Smooth muscle cell of the brain vasculature (primary cell): ENCODE measurements around the gene TRIM63.

Source experiments
- DNase-seq: peaks from one replicate; pipeline ENCODE4 v3.0.0-alpha.2; 2012; ENCODE audit warnings: low read depth, low spot score

TRIM63 gene

GRCh38 chr1:26057189-26057588 is 10.2 kb downstream of the TRIM63 start:
- no peak for DNase-seq

GRCh38 chr1:26055041-26055440 is 12.4 kb downstream of the TRIM63 start:
- no peak for DNase-seq

- DNase-seq = no peak
Observed at GRCh38 chr1:26053718-26054560, 13.5 kb downstream of the TRIM63 start.

- DNase-seq = no peak
Observed at GRCh38 chr1:26050248-26050640, 17.2 kb downstream of the TRIM63 start.

GRCh38 chr1:26049531-26050247 is 17.7 kb downstream of the TRIM63 start:
- no peak for DNase-seq

- no peak for DNase-seq
Observed at GRCh38 chr1:26047278-26047874, 20.1 kb downstream of the TRIM63 start.

GRCh38 chr1:26046246-26047095 is 21.0 kb downstream of the TRIM63 start:
- DNase-seq = no peak

- no peak for DNase-seq
Observed at GRCh38 chr1:26045722-26046245, 21.6 kb downstream of the TRIM63 start, which contains the start of gene SLC30A2. Gene SLC30A2, minus strand, starts transcription at chr1:26046118. Its CDS starts 222 bp downstream, at chr1:26045896.

GRCh38 chr1:26044971-26045721 is 22.3 kb downstream of the TRIM63 start:
- DNase-seq = no peak

GRCh38 chr1:26044414-26044813 is 23.0 kb downstream of the TRIM63 start:
- DNase-seq = no peak

GRCh38 chr1:26043765-26044164 is 23.7 kb downstream of the TRIM63 start:
- no peak for DNase-seq

- DNase-seq = no peak
Observed at GRCh38 chr1:26041978-26042377, 25.5 kb downstream of the TRIM63 start.

GRCh38 chr1:26041401-26041800 is 26.0 kb downstream of the TRIM63 start:
- DNase-seq = no peak

- no peak for DNase-seq
Observed at GRCh38 chr1:26038904-26039303, 28.5 kb downstream of the TRIM63 start.

GRCh38 chr1:26038477-26038876 is 29.0 kb downstream of the TRIM63 start:
- DNase-seq = no peak

- no peak for DNase-seq
Observed at GRCh38 chr1:26037904-26038303, 29.5 kb downstream of the TRIM63 start.

GRCh38 chr1:26036756-26037281 is 30.6 kb downstream of the TRIM63 start:
- DNase-seq = no peak

GRCh38 chr1:26035959-26036755 is 31.3 kb downstream of the TRIM63 start:
- DNase-seq = no peak

GRCh38 chr1:26035203-26035958 is 32.0 kb downstream of the TRIM63 start:
- DNase-seq = peak; percentile 52
